GM19099 (cell line): ENCODE data around the gene GSTO2.

Experiments
- POLR2A ChIP-seq: IDR thresholded peaks from 3 replicates; pipeline ENCODE4 v1.6.1; 2011; ENCODE audit warnings: low read depth; ENCODE audit not compliant: insufficient read length; ENCODE audit errors: extremely low read depth

Gene GSTO2

GRCh38 chr10:104268713-104269645 lies at the start of gene GSTO2:
GSTO2 (plus strand) TSS chr10:104269184; CDS start chr10:104274916, 5,732 bp downstream.
- TF ChIP-seq POLR2A: peak; percentile 90

DNA sequence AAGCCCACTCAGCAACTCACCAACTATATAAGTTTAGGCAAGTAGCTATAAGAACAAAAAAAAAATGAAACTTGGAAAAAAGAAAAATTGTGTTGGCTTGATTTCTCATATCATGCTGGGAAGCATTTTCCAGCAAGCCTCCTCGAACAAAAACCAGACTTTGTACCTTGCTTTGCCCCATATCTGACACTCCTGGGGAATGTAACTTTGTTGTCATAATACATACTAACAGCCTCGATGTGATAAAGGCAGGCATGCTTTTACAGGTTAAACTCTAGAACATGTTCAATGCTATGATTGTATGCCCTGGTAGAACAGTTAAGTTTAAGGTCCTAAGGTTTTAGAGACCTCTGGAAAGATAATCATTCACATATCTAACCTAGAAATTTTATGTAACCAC lies 48.5 kb upstream of the GSTO2 start:
- TF ChIP-seq POLR2A: no peak

GRCh38 chr10:104223304-104223703 lies 45.7 kb upstream of the GSTO2 start:
- TF ChIP-seq POLR2A: no peak

- TF ChIP-seq POLR2A: no peak
These were observed 38.5 kb upstream of the GSTO2 start for GRCh38 chr10:104230490-104230889.

- TF ChIP-seq POLR2A: no peak
These were observed 37.0 kb upstream of the GSTO2 start, which contains the start of gene CFAP43 for GRCh38 chr10:104231784-104232612. CFAP43 (minus strand) TSS chr10:104232364; CDS start chr10:104232246, 118 bp downstream.

- TF ChIP-seq POLR2A: no peak
These were observed 36.3 kb upstream of the GSTO2 start for GRCh38 chr10:104232613-104233102.

DNA sequence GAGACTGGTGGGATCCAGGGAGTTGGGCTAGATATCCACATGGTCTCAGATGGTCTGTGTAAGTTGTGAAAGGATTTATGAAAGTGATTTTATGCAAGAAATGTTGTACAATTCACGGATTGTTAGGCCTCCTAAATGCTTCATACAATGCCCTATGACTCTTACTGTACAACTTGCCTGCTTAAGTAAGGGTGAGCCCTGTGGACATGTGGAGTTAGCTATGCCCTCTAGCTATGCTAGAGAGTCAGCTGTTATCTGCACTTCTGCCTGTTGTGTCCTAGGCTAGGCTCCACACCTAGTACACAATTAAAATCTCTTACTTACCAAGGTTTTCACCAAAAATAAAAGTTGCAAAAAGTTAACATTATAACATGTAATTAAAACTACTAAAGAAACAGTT lies 35.2 kb upstream of the GSTO2 start:
- no peak for TF ChIP-seq POLR2A

- no peak for TF ChIP-seq POLR2A
These were observed 34.0 kb upstream of the GSTO2 start for GRCh38 chr10:104234934-104235333.

DNA sequence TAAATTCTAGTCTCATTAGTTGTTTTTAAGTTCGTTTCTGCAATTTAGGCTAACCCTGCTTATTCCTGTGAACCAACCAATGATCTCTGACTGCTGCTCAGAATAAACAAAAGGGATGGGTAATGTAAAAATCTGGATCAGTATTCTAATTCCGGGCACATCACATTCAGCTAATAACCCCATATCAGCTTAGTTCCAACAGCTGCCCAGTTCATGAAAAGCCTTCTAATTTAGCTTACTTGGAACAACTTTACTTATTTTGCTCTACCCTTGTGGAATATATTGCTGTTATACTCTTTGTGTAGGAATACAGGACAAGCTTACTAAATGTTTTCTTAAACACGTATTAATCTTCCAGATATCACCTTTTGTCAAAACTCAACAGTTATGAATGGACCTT lies 33.2 kb upstream of the GSTO2 start:
- no peak for TF ChIP-seq POLR2A

GRCh38 chr10:104240078-104240477 lies 28.9 kb upstream of the GSTO2 start:
- TF ChIP-seq POLR2A: no peak

DNA sequence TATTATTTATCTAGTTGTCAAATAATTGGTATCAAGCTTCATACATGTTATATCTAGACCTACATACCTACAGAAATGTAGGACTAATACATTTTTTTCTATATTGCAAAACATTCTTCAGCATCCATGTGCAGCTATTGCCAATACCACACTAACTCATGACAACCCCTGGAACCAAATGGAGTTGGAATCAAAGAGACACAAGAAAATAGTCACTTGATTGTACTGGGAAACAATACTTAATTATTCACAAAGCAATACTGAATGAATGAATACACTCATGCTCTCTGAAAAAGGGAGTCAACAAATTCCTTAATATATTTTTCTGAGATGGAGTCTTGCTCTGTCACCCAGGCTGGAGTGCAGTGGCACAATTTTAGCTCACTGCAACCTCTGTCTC lies 26.4 kb upstream of the GSTO2 start:
- no peak for TF ChIP-seq POLR2A

DNA sequence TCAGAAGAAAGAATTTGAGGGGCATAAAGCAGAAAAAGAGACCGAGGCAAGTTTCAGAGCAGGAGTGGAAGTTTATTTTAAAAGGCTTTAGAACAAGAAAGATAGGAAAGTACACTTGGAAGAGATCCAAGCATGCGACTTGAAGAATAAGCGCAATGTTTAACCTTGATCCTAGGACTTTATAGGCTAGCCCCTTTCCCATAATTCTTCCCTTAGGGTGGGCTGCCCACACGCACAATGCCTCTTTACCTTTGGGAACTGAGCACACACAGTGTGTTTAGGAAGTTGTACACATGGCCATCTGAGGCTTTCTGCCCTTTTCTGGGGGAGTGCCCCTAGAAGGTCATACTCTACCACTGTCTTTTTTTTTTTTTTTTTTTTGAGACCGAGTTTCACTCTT lies 25.5 kb upstream of the GSTO2 start:
- no peak for TF ChIP-seq POLR2A

- no peak for TF ChIP-seq POLR2A
These were observed 23.8 kb upstream of the GSTO2 start for GRCh38 chr10:104245066-104245632.

- TF ChIP-seq POLR2A: no peak
These were observed 22.0 kb upstream of the GSTO2 start for GRCh38 chr10:104246976-104247375.

DNA sequence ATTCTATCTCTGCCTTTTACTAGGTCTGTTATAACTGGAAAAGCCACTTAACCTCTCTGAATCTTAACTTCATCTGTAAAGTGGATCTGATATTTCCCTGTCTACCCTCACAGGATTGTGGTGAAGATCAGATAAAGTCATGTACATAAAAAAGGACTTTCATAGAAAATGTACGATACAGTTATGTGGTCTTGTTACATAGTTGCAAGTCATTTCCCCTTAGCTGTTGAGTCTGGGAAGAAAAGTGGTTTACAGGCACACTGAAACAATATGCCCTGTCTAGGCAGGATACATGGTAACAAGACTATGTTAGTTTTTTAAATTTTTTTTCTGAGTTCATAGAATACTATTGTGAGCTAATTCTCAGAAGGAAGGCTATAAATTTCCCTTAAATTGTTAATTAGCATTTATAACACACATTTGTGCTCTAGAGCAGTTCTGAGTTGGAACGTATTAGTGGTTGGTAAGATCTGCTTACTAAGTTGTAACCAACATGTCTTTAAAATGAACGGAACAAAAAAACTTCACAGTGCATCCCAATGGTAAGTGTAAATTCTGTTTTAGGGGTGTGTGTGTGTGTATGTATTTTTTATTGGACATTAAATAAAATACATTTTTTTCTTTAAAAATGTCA lies 21.4 kb upstream of the GSTO2 start:
- no peak for TF ChIP-seq POLR2A

DNA sequence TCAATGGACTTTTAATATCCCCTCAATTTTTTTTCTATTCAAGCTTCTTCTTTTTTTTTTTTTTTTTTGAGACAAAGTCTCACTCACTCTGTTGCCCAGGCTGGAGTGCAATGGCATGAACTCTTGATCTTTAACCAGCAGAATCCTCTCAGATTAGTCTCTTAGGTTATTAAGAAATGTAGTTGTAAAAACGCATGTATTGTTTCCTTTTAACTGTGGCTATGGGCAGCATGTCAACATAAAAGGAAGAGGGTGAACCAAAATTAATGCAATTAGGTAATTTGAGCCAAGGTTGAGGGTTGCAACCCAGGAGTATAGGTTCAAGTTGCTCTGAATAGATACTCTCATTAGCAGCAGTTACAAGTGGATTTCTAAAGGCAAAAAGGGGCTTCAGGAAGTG lies 18.6 kb upstream of the GSTO2 start:
- TF ChIP-seq POLR2A: no peak
